ENCODE measurements around the gene HECTD4.

Gene HECTD4

DNA sequence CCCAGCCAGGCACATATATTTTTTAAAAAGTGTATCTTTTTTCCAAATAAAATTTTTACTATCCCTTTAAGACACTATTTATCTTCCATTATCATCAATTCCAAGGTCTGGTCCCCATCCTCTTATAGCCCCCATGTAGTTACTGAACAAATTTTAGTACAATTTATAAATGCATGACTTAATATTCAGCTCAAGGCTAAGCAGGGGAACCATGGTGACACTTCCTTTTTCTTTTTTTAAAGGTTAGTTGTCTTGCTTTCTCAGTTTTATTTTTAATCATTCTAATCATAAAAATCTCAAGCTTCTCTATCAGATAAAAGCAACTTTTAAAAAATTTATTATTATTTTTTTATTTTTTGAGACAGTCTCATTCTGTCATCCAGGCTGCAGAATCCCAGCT lies 164.6 kb downstream of the HECTD4 start:
- H3K27ac ChIP-seq, result no peak overlapping the region
- TF ChIP-seq, protein P1, sequence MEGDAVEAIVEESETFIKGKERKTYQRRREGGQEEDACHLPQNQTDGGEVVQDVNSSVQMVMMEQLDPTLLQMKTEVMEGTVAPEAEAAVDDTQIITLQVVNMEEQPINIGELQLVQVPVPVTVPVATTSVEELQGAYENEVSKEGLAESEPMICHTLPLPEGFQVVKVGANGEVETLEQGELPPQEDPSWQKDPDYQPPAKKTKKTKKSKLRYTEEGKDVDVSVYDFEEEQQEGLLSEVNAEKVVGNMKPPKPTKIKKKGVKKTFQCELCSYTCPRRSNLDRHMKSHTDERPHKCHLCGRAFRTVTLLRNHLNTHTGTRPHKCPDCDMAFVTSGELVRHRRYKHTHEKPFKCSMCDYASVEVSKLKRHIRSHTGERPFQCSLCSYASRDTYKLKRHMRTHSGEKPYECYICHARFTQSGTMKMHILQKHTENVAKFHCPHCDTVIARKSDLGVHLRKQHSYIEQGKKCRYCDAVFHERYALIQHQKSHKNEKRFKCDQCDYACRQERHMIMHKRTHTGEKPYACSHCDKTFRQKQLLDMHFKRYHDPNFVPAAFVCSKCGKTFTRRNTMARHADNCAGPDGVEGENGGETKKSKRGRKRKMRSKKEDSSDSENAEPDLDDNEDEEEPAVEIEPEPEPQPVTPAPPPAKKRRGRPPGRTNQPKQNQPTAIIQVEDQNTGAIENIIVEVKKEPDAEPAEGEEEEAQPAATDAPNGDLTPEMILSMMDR (conservative IDR thresholded peaks at IDR 0.05), result no peak

DNA sequence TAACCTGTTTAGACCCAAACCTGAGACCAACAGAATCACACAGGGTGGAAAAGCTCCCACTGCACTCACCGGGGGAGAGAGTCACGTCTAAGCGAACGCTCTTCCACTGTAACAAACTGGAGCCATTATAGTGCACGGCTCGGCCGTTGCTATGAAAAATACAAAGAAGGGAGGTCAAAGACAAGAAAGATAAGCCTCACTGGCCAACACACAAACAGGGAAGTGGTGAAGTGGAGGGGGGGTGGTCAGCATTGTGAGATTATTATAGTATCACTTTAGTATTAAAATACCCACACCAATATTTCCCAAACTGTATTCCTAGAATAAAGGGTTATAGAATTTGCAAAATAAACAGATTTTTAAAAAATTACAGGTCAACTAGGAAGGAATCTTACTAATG lies 166.0 kb downstream of the HECTD4 start:
- TF ChIP-seq, protein P1 (conservative IDR thresholded peaks at IDR 0.05), result no peak
- no peak overlapping the region for H3K27ac ChIP-seq

DNA sequence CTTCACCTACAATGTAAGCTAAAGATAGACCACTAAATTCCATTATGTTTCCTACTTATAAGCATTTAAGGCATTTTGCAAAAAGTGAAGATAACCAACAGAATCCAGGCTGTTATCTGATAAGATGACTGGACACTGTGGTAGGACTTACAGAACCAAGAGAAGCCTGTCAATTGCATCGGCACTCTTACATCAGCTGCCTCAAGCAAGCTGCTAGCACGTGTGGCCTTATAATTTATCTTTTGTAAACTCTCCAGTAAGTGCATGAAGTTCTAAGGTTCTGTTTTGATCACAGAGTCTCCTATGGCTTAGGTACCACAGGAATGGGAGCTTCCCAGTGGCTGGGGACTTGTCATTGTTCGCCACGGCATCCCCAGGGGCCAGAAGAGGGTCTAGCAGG lies 168.2 kb downstream of the HECTD4 start:
- TF ChIP-seq, protein P1 (conservative IDR thresholded peaks at IDR 0.05), result no peak
- H3K27ac ChIP-seq, result no peak overlapping the region

DNA sequence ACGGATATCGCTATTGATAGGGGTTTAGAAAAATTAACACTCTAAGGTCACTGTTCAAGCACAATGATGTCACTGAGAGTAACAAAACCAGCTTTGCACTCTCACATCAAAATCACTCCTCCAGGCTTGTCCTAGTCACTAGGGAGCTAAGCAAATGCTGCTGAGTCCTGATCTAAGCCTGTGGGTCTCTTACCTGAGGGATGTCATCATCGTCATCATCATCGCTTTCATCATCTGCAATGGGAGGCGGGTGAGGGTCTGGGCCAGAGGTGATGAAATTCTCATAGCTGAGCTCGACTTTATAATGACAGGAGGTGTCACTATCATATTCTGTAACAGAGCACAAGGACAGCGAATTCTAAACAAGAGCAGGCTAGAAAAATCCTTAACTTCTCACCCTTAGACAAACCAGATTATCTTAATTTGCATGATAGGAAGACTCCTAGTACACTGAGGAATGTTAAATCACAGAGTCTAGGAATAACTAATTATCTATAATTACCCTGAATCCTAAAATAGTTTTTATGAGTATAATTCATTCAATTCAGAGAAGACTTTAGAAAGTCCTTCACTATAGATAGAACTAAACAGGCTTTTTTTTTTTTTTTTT lies 173.8 kb downstream of the HECTD4 start:
- TF ChIP-seq, protein P1 (conservative IDR thresholded peaks at IDR 0.05), result no peak
- H3K27ac ChIP-seq, result no peak overlapping the region

DNA sequence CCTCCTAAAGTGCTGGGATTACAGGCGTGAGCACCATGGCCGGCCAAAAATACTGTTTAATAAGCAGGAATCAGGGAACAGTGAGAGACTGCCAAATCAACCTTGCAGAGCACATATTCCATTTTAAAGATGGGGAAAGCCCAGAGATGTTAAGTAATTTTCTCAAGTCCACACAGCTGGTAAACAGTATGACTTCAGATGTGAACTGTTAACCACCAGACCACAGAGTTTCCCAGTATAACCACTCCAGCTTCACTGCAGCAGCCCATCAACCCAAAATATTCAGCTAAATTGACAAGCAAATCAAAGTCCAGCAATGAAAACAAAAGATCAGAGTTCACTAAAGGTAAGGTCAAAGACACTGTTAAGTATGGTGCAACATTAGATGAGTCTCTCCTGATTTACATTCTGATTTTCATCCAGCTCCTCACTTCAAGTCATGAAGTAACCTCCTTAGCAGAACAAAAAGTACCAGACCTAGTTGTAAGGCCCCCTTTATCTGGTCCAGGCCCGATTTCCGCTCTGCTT lies 174.8 kb downstream of the HECTD4 start:
- TF ChIP-seq, protein P1 (conservative IDR thresholded peaks at IDR 0.05), result no peak

DNA sequence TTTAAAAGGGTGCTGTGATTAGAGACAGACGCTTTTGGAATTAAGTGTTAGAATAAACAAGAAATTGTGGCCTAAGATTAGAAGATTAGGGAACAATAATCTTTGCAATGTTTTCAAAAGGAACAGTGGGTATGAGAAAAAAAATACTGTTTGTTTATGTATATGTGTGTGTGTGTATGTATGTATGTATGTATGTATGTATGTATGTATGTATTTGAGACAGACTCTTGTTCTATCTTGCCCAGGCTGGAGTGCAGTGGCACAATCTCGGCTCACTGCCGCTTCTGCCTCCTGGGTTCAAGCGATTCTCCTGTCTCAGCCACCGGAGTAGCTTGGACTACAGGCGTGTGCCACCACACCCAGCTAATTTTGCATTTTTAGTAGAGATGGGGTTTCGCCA lies 175.3 kb downstream of the HECTD4 start:
- TF ChIP-seq, protein P1 (conservative IDR thresholded peaks at IDR 0.05), result no peak
- no peak overlapping the region for H3K27ac ChIP-seq

More for the DNA sequence above, 174.8 kb downstream of the HECTD4 start:
- no peak overlapping the region for H3K27ac ChIP-seq

DNA sequence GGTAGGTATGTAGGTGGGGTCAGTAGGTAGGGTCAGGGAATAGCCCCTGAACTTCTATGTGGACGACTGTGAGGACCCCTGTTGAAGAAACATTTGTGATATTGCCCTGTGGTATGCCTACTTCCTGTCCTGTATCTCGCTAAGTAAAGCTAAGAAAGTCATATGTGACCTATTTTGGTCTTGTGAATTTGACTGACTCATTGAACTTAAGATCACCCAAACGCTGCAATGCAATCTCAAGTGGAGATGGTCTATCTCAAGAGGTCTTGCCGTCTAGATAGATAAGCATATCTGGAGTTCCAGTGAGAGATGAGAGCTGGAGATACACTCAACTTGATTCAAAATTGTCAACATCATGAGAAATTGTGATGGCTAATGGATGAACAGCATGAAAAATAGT lies 183.1 kb downstream of the HECTD4 start:
- no peak overlapping the region for H3K27ac ChIP-seq
- TF ChIP-seq, protein P1 (conservative IDR thresholded peaks at IDR 0.05), result no peak
